ENCODE data around the gene CYP2F1. TPM values are rescaled to one million over a fixed set of nuclear protein-coding genes. Genes with fewer than 3 reads are reported as not detected.

CYP2F1 gene
- polyA plus RNA-seq, 3 donors, result not detected

DNA sequence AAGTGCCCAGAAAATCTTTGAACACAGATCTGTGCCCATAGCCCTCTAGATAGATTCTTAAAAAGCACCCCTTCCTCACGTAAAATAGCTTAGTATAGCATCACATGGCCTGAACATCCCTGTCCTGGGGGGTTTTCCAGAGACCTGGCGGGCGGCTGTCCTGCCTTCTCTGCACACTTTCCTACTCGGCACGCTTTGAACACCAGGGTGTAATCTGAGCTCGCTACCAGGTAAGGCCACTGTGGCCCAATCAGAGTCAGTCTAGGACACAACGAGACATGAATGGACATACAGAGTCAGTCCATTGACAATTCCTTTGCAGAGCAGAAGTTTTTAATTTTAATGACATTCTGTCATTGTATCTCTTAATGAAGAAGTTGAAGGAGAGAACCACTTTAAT, 17.9 kb upstream of the CYP2F1 start:
- Histone ChIP-seq H3K4me2 (replicated peaks; ENCODE audit: extremely low read depth, low read length, poor library complexity, severe bottlenecking) (no peak overlapping the region), H3K4me3 (replicated peaks in 1 of 3; ENCODE audit: low read depth in 2 of 3, low read length in 3 of 3) (no peak overlapping the region), H4K20me1 (ENCODE audit: insufficient read depth, low read length) (no peaks in the 10 kb centered on the region), H3K9me3 (replicated peaks in 1 of 2; ENCODE audit: control insufficient read depth in 1 of 2, insufficient read depth in 1 of 2, low read length in 2 of 2) (no peaks in the 10 kb centered on the region), H3K9ac (ENCODE audit: insufficient read depth, low read length, poor library complexity, severe bottlenecking) (no peak overlapping the region), H3K36me3 (replicated peaks in 1 of 2; ENCODE audit: control insufficient read depth in 1 of 2, insufficient read depth in 2 of 2, low read length in 2 of 2) (no peaks in the 10 kb centered on the region), H3K4me1 (ENCODE audit: control insufficient read depth in 1 of 2, insufficient read depth in 2 of 2, low read length in 2 of 2) (no peaks in the 10 kb centered on the region), H3K27me3 (ENCODE audit: control insufficient read depth in 2 of 2, insufficient read depth in 2 of 2, low read length in 2 of 2) (peaks cover 0 to 2% of the 10 kb centered on the region in 2 donors), H2AFZ (ENCODE audit: insufficient read depth, low read depth, low read length, poor library complexity, severe bottlenecking) (no peak overlapping the region), H3K79me2 (ENCODE audit: insufficient read depth, low read length) (no peaks in the 10 kb centered on the region), H3K27ac (ENCODE audit: low read depth in 1 of 2, low read length in 2 of 2) (no peak overlapping the region)
- Mint-ChIP-seq H3K36me3 (no peaks in the 10 kb centered on the region), H3K4me3 (no peak overlapping the region), H3K27ac (no peak overlapping the region), H3K4me1 (peaks cover 2% of the 10 kb centered on the region), H3K9me3 (peaks cover 0 to 14% (median 5%) of the 10 kb centered on the region in 7 donors), H3K27me3 (ENCODE audit: low read depth in 3 of 3) (peaks cover 9 to 26% (median 12%) of the 10 kb centered on the region in 3 donors)
- DNase-seq, result no peak
- TF ChIP-seq, protein P1, sequence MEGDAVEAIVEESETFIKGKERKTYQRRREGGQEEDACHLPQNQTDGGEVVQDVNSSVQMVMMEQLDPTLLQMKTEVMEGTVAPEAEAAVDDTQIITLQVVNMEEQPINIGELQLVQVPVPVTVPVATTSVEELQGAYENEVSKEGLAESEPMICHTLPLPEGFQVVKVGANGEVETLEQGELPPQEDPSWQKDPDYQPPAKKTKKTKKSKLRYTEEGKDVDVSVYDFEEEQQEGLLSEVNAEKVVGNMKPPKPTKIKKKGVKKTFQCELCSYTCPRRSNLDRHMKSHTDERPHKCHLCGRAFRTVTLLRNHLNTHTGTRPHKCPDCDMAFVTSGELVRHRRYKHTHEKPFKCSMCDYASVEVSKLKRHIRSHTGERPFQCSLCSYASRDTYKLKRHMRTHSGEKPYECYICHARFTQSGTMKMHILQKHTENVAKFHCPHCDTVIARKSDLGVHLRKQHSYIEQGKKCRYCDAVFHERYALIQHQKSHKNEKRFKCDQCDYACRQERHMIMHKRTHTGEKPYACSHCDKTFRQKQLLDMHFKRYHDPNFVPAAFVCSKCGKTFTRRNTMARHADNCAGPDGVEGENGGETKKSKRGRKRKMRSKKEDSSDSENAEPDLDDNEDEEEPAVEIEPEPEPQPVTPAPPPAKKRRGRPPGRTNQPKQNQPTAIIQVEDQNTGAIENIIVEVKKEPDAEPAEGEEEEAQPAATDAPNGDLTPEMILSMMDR (IDR thresholded peaks at IDR 0.05), result no peak
- 88% methylated on average over 7 of the region's 7 CpGs for WGBS (ENCODE audit: insufficient coverage)
- intact Hi-C loops (cut with micrococcal nuclease), result no loop called here

DNA sequence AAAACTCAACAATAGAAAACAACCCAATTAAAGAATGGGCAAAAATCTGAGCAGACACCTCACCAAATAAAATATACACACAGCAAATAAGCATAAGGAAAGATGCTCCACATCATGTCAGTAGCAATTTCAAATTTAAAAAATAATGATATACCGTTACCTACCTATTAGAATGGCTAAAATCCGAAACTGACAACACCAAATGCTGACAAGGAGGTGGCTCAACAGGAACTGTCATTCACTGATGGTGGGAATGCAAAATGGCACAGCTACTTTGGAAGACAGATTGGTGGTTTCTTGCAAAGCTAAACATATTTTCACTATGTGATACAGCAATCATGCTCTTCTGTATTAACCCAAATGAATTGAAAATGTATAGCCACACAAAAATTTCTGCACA, 16.9 kb upstream of the CYP2F1 start:
- H3K27me3 Mint-ChIP-seq (ENCODE audit: low read depth in 3 of 3), result peaks cover 8 to 25% (median 13%) of the 10 kb centered on the region in 3 donors
- Histone ChIP-seq H3K27me3 (ENCODE audit: control insufficient read depth in 2 of 2, insufficient read depth in 2 of 2, low read length in 2 of 2) (peaks cover 0 to 2% of the 10 kb centered on the region in 2 donors), H2AFZ (ENCODE audit: insufficient read depth, low read depth, low read length, poor library complexity, severe bottlenecking) (no peak overlapping the region), H3K4me2 (replicated peaks; ENCODE audit: extremely low read depth, low read length, poor library complexity, severe bottlenecking) (no peak overlapping the region), H3K79me2 (ENCODE audit: insufficient read depth, low read length) (no peaks in the 10 kb centered on the region), H3K9ac (ENCODE audit: insufficient read depth, low read length, poor library complexity, severe bottlenecking) (no peak overlapping the region), H4K20me1 (ENCODE audit: insufficient read depth, low read length) (no peaks in the 10 kb centered on the region), H3K27ac (ENCODE audit: low read depth in 1 of 2, low read length in 2 of 2) (no peak overlapping the region), H3K4me1 (ENCODE audit: control insufficient read depth in 1 of 2, insufficient read depth in 2 of 2, low read length in 2 of 2) (no peaks in the 10 kb centered on the region), H3K9me3 (replicated peaks in 1 of 2; ENCODE audit: control insufficient read depth in 1 of 2, insufficient read depth in 1 of 2, low read length in 2 of 2) (no peaks in the 10 kb centered on the region), H3K4me3 (replicated peaks in 1 of 3; ENCODE audit: low read depth in 2 of 3, low read length in 3 of 3) (no peak overlapping the region), H3K36me3 (replicated peaks in 1 of 2; ENCODE audit: control insufficient read depth in 1 of 2, insufficient read depth in 2 of 2, low read length in 2 of 2) (no peaks in the 10 kb centered on the region)
- peaks cover 2 to 22% (median 13%) of the 10 kb centered on the region in 7 donors for H3K9me3 Mint-ChIP-seq
- H3K4me3 Mint-ChIP-seq, result no peak overlapping the region
- intact Hi-C loops (cut with micrococcal nuclease), result no loop called here
- no peak overlapping the region for H3K27ac Mint-ChIP-seq
- DNase-seq, result no peak
- TF ChIP-seq, protein P1 (IDR thresholded peaks at IDR 0.05), result no peak
- no peaks in the 10 kb centered on the region for H3K36me3 Mint-ChIP-seq
- WGBS (ENCODE audit: insufficient coverage), result no CpG with 5 or more reads among the region's 2 CpGs
- H3K4me1 Mint-ChIP-seq, result peaks cover 2% of the 10 kb centered on the region

Measured in CD14-positive monocyte (primary cell).